Fibroblast of lung (primary cell): ENCODE measurements around the gene NFAT5.

Source experiments
- CTCF ChIP-seq, 2 donors: IDR thresholded peaks in 1 of 2; conservative IDR thresholded peaks in 1 of 2; 1 replicate in 1 of 2; 2 replicates in 1 of 2; pipeline ENCODE4 v1.5.1; 2011 to 2012; ENCODE audit warnings: low read length in 2 of 2, control low read depth in 1 of 2, inconsistent platforms in 1 of 2, low read depth in 1 of 2, mild to moderate bottlenecking in 1 of 2
- EZH2 ChIP-seq: IDR thresholded peaks from 2 replicates; pipeline ENCODE4 v1.5.1; 2012; ENCODE audit warnings: low read length, control low read depth, mild to moderate bottlenecking; ENCODE audit errors: missing control alignments

- TF ChIP-seq CTCF (conservative IDR thresholded peaks at IDR 0.05 in 1 of 2, IDR thresholded peaks at IDR 0.05 in 1 of 2; ENCODE audit: low read depth in 1 of 2, low read length in 2 of 2) (no peak), EZH2 (no peak)
Measured at GRCh38 chr16:69526831-69527655, 38.7 kb upstream of the NFAT5 start.
